Ovary (tissue), 9 donors: ENCODE data around the gene SUCO. TPM values are rescaled to one million over a fixed set of nuclear protein-coding genes. Genes with fewer than 3 reads are reported as not detected.

ENCODE experiments used
- DNase-seq, 5 donors: peaks; one replicate each; pipeline ENCODE4 v3.0.0-alpha.2; 2019 to 2020
- H3K27ac ChIP-seq, 2 donors: fragments of 200-600 bp; one replicate each; pipeline versions ENCODE4 v1.5.1 to v1.8.0; 2019 to 2022
- H3K27me3 ChIP-seq: fragments of 200-600 bp; one replicate; pipeline ENCODE4 v1.8.0; 2022
- H3K36me3 ChIP-seq: fragments of 200-600 bp; sonication (generic); one replicate; pipeline ENCODE4 v1.5.1; 2019
- H3K4me1 ChIP-seq: one replicate; pipeline ENCODE4 v1.8.1; 2013; ENCODE audit warnings: mild to moderate bottlenecking, moderate library complexity; ENCODE audit not compliant: insufficient read depth
- H3K4me3 ChIP-seq: fragments of 200-600 bp; sonication (generic); one replicate; pipeline ENCODE4 v1.5.1; 2017
- H3K9me3 ChIP-seq, 2 donors: fragments of 200-600 bp in 1 of 2; sonication (generic) in 1 of 2; one replicate each; pipeline versions ENCODE4 v1.5.1 to v1.8.1; 2013 to 2019; ENCODE audit warnings: mild to moderate bottlenecking in 1 of 2, moderate library complexity in 1 of 2
- EP300 ChIP-seq: sonication (generic); formaldehyde crosslinking; IDR thresholded peaks from one replicate; pipeline ENCODE4 v1.6.1; 2017; ENCODE audit warnings: antibody characterized with exemption
- POLR2A ChIP-seq: fragments of 450-650 bp; IDR thresholded peaks from one replicate; pipeline ENCODE4 v1.6.1; 2017; ENCODE audit warnings: antibody characterized with exemption, mild to moderate bottlenecking, moderate library complexity
- WGBS, 3 donors: extraction: QIAGEN DNeasy Blood & Tissue Kit in 1 of 3; methylation state at CpG; one replicate each; pipeline versions ENCODE4 v1.1.5 to v1.1.7; 2013 to 2017; 5-methylcytosine and 5-hydroxymethylcytosine counted together
- intact Hi-C, 4 donors: fragments of 100-400 bp; cut with DNase I; formaldehyde crosslinking; loops; one replicate each; pipeline versions ENCODE4 v1.11.0 to v1.15.1; 2022 to 2023
- polyA plus RNA-seq, 2 donors: library from polyadenylated mRNA; stranded (reverse); fragments of 200-250 nt in 1 of 2; fragments of 350-450 nt in 1 of 2; fragmentation: Illumina TruSeq in 1 of 2; extraction: RNeasy Lipid Tissue Mini Kit (QIAGEN cat#74804) in 1 of 2; gene quantifications; one replicate each; pipeline ENCODE4 v1.2.3, GENCODE V29; 2013 to 2014
- total RNA-seq, 7 donors: library from RNA; depleted of rRNA in 2 of 7; stranded (reverse); fragments of >200 nt in 2 of 7; fragmentation: NEBNext Ultra II Directional in 3 of 7; extraction: Animal tissue kit (Norgen Biotek cat#: 25700) in 3 of 7; gene quantifications; one replicate each; pipeline versions ENCODE4 v1.1.0 to v1.2.4, GENCODE V29; 2016 to 2023
- TF ChIP-seq, protein P1 (sequence below), 3 donors: fragments of 450-650 bp in 2 of 3; fragments of 200-600 bp in 1 of 3; IDR thresholded peaks; one replicate each; pipeline versions ENCODE4 v1.5.1 to v1.8.0; 2016 to 2022; ENCODE audit warnings: antibody characterized with exemption in 3 of 3, mild to moderate bottlenecking in 1 of 3
- donor health status: DM: no; HTN: no; CAD: no; lungs with moderate emphysema.
- donor health status: DM: no; HTN: no; CAD: no.
- donor health status: Bipolar disorder and iron deficiency.
- donor health status: DM: yes; HTN: yes; CAD: no.
- donor health status: DM: no; HTN: no; CAD: no.
- donor health status: DM: yes; HTN: yes; CAD: no.

The SUCO gene
- total and polyA plus RNA-seq, 9 donors: 14.0 to 68.1 (median 55.5) TPM

DNA sequence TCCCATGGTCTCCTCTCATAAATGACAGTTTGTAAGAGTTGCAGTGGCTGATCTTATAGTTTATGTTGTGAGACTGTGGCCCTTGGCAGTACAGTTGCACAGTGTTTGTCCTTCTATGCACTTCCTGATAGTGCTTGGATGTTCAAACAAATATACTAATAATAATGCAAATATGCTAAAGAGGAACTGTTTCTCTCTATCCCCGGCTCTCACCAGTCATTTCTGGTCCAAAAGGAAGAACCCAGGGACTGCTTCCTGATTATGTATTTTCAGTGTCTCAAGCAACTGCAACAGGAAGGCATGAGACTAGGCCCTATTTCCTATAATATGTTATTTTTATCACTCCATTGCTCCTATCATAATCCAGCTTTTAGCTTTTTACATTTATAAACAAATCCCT, 17.0 kb upstream of the SUCO start:
- Histone ChIP-seq H3K27me3 (no peaks in the 10 kb centered on the region), H3K9me3 (no peaks in the 10 kb centered on the region), H3K4me1 (no peaks in the 10 kb centered on the region), H3K36me3 (no peaks in the 10 kb centered on the region), H3K4me3 (no peak overlapping the region), H3K27ac (no peak overlapping the region)
- TF ChIP-seq, protein P1, sequence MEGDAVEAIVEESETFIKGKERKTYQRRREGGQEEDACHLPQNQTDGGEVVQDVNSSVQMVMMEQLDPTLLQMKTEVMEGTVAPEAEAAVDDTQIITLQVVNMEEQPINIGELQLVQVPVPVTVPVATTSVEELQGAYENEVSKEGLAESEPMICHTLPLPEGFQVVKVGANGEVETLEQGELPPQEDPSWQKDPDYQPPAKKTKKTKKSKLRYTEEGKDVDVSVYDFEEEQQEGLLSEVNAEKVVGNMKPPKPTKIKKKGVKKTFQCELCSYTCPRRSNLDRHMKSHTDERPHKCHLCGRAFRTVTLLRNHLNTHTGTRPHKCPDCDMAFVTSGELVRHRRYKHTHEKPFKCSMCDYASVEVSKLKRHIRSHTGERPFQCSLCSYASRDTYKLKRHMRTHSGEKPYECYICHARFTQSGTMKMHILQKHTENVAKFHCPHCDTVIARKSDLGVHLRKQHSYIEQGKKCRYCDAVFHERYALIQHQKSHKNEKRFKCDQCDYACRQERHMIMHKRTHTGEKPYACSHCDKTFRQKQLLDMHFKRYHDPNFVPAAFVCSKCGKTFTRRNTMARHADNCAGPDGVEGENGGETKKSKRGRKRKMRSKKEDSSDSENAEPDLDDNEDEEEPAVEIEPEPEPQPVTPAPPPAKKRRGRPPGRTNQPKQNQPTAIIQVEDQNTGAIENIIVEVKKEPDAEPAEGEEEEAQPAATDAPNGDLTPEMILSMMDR (IDR thresholded peaks at IDR 0.05): no peak
- no peak for TF ChIP-seq EP300
- no peak for TF ChIP-seq POLR2A
- 75 to 91% (median 82%) methylated on average over 1 of the region's 1 CpG for WGBS, 3 donors
- intact Hi-C loops: no loop called here
- no peak for DNase-seq

DNA sequence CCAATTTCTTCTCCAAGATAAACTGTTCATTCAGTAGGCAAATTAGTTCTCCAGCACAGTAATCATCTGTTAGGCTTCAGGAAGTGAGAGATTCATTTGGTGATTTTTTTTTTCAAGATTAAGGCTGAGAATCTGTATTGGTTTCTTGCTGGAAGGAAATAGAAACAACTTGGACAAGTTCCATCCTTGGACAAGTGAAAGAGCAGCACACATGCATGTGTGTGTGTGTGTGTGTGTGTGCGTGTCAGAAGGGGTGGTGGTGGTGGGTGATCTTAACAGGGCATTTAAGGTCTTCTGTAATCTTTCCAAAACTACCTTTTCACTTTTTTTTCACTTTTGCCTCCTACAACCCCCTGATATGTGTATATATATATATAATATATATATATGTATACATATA, 15.9 kb upstream of the SUCO start:
- TF ChIP-seq, protein P1 (IDR thresholded peaks at IDR 0.05): no peak
- Histone ChIP-seq H3K4me3 (no peak overlapping the region), H3K27ac (no peak overlapping the region), H3K27me3 (no peaks in the 10 kb centered on the region), H3K4me1 (no peaks in the 10 kb centered on the region), H3K36me3 (no peaks in the 10 kb centered on the region), H3K9me3 (no peaks in the 10 kb centered on the region)
- DNase-seq: no peak
- WGBS, 3 donors: 80 to 96% (median 88%) methylated on average over 1 of the region's 1 CpG
- intact Hi-C loops: no loop called here

- H3K27ac ChIP-seq: no peak overlapping the region
- H3K27me3 ChIP-seq: no peaks in the 10 kb centered on the region
- TF ChIP-seq, protein P1 (IDR thresholded peaks at IDR 0.05): no peak
- no peak for TF ChIP-seq EP300
- no peak for TF ChIP-seq POLR2A
- no peak for DNase-seq
- intact Hi-C loops: no loop called here
- 79 to 87% (median 86%) methylated on average over 4 of the region's 4 CpGs for WGBS, 3 donors
- H3K36me3 ChIP-seq: no peaks in the 10 kb centered on the region
- no peaks in the 10 kb centered on the region for H3K4me1 ChIP-seq
- no peaks in the 10 kb centered on the region for H3K9me3 ChIP-seq
- no peak overlapping the region for H3K4me3 ChIP-seq
Measured at GRCh38 chr1:172517545-172517944, 15.4 kb upstream of the SUCO start.

DNA sequence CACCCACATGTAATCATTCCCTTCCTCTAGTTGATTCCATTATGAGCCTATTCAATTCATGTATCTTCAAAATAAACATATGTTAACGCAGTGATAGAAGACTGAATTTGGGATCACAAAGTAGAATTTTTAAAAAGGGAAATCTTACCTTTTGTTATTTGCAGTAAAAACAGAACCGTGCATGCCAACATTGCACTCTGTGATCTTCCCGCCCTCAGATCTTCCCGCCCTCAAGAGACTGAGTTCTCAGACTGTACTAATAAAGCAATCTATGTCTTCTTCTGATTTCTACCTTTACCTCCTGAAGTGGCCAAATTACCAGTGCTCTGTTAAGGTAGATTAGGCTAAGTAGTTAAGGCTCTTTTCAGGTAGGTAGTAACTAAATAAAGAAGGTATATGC, 3.6 kb upstream of the SUCO start:
- no peak for DNase-seq
- H3K4me3 ChIP-seq: no peak overlapping the region
- 72 to 85% (median 74%) methylated on average over 4 of the region's 4 CpGs for WGBS, 3 donors
- no peaks in the 10 kb centered on the region for H3K4me1 ChIP-seq
- TF ChIP-seq EP300 (no peak), POLR2A (no peak)
- TF ChIP-seq, protein P1 (IDR thresholded peaks at IDR 0.05): no peak
- intact Hi-C loops: no loop called here
- H3K36me3 ChIP-seq: no peaks in the 10 kb centered on the region
- no peaks in the 10 kb centered on the region for H3K9me3 ChIP-seq
- no peaks in the 10 kb centered on the region for H3K27me3 ChIP-seq
- no peak overlapping the region for H3K27ac ChIP-seq

DNA sequence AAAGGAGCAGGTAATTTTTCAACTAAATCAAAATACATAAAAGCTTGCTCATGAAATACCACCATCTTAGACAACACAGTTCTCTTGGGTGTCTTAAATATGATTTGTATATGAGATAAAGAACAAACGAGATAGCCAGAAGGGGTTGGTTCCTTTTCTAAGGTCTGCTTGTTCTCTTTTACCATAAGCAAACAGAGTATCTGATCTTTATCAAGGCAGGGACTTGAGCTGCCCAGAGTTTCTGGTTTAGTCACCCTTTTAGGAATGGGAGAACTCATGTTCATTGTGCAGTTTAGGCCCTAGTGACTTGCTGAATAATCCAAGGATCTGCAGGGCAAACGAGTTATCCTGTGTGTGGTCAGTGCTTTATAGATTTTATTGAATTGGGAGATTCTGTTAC, 3.0 kb upstream of the SUCO start:
- intact Hi-C loops: no loop called here
- Histone ChIP-seq H3K4me1 (no peaks in the 10 kb centered on the region), H3K4me3 (no peak overlapping the region), H3K9me3 (no peaks in the 10 kb centered on the region), H3K27ac (no peak overlapping the region), H3K27me3 (no peaks in the 10 kb centered on the region), H3K36me3 (no peaks in the 10 kb centered on the region)
- WGBS, 3 donors: 52 to 57% (median 55%) methylated on average over 2 of the region's 2 CpGs
- TF ChIP-seq EP300: no peak
- TF ChIP-seq, protein P1 (IDR thresholded peaks at IDR 0.05): no peak
- TF ChIP-seq POLR2A: no peak
- DNase-seq: no peak
